D721Med (cell line): ENCODE data around the gene SSPN.

ENCODE experiments used
- DNase-seq: peaks from one replicate; pipeline ENCODE4 v3.0.0; 2011; ENCODE audit warnings: low spot score; ENCODE audit not compliant: insufficient read length
- FAIRE-seq: peaks from 2 replicates; lab custom pipeline; 2011; peaks lifted over from hg19 to GRCh38; lab: Jason Lieb, UNC
- TF ChIP-seq, protein P1 (sequence below): IDR thresholded peaks from 2 replicates; pipeline ENCODE4 v1.5.1; 2012; ENCODE audit warnings: mild to moderate bottlenecking, control low read depth; ENCODE audit not compliant: insufficient read depth; ENCODE audit errors: missing control alignments

Gene SSPN

DNA sequence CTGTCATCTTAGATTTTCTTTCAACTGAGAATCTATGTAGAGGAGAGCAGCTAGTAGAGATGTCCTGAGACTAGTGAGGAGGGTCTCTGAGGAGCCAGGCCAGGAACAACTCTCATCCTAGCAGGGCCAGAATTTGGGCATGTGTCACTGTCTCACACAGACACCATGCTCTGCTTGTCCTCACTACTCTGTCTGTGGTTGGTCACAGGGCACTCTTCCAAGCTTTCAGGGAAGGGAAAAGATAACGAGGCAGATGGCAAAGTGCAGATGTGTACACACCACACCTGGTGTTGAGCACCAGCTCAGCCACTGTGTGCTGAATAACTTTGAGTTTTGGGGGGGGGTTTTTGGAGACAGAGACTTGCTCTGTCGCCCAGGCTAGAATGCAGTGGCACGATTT lies 2.5 kb downstream of the SSPN start:
- TF ChIP-seq, protein P1, sequence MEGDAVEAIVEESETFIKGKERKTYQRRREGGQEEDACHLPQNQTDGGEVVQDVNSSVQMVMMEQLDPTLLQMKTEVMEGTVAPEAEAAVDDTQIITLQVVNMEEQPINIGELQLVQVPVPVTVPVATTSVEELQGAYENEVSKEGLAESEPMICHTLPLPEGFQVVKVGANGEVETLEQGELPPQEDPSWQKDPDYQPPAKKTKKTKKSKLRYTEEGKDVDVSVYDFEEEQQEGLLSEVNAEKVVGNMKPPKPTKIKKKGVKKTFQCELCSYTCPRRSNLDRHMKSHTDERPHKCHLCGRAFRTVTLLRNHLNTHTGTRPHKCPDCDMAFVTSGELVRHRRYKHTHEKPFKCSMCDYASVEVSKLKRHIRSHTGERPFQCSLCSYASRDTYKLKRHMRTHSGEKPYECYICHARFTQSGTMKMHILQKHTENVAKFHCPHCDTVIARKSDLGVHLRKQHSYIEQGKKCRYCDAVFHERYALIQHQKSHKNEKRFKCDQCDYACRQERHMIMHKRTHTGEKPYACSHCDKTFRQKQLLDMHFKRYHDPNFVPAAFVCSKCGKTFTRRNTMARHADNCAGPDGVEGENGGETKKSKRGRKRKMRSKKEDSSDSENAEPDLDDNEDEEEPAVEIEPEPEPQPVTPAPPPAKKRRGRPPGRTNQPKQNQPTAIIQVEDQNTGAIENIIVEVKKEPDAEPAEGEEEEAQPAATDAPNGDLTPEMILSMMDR, result no peak
- DNase-seq (no peak), FAIRE-seq (no peak)

DNA sequence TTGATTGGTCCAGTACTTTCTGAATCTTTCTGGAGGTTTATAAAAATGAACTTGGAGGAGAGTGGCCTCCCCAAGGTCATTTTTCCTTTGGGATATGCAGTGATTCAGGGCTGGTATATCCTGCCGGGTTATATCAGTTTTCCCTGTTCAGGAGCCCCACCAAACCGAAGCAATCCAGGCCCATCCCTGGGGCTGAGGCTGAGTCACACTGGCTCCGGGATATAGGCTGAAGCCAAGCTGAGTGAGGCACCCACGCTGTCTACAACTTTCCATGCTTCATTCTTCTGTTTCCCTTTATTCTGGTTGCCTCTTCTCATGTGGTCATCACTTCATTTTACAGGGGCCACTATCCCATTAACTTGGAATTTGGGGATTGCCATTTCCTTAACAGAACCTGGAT lies 3.4 kb downstream of the SSPN start:
- no peak for DNase-seq
- FAIRE-seq, result no peak

DNA sequence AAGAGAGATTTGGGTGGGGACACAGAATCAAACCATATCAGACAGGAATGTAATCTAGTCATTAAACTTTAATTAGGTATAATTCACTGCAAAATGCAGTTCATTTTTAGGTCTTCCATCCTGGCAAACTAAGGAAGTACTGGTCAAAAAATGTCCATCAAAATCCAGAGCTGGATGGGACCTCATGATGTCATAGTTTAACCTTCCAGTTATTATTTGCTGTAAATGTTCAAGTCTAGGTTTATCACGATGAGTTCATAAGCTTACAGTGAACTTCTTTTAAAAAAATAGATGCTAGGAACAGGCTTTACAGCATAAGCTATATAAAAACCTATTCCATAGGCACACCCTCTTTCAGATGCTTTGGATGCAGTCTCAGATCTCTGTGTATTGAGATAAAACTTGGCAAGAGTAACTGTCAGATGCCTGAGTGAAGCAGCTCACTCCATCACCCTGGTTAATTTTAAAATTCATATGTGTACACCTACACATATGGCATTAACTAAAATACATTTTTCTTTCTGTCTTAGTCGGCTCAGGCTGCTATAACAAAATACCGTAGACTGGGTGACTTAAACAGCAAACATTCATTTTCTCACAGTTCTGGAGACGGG lies 7.9 kb downstream of the SSPN start:
- TF ChIP-seq, protein P1, result no peak
- FAIRE-seq, result no peak
- DNase-seq, result no peak

More for the DNA sequence above, 3.4 kb downstream of the SSPN start:
- TF ChIP-seq, protein P1, result no peak

DNA sequence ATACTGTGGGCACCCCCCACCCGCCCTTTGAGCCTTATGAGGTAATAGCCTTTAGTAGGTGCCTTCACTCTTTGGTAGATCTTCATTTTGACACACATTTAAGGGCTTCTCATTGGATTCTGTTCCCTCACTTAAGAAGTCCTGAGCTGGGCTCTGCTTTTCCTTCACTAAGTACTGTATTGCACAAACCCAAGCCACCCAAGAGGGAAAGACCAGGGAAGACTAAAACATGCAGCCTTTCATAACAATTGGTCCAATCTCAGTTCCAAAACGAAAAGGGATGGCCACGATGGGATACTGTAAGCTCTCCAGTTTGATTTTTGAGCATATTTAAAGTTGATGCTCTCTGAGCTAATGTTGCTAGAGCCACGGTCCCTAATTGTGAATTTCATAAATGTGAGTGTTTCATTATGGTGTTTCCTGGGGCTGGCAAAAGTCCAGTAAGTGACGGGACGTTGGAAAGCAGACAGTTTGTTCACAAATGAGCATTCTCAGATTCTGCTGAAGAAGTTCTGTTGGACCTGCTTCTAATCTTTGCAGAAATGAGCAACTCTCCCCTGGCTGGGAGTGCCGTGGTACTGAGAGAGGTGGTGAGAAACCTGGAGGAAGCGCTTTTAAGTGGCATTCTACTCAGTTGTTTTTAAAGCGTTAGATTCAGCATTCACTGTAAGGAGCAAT lies 9.4 kb downstream of the SSPN start:
- TF ChIP-seq, protein P1, result no peak
- no peak for DNase-seq
- FAIRE-seq, result no peak

- TF ChIP-seq, protein P1, result no peak
- DNase-seq, result no peak
- FAIRE-seq, result no peak
These were observed 9.9 kb downstream of the SSPN start for GRCh38 chr12:26205298-26205697.

DNA sequence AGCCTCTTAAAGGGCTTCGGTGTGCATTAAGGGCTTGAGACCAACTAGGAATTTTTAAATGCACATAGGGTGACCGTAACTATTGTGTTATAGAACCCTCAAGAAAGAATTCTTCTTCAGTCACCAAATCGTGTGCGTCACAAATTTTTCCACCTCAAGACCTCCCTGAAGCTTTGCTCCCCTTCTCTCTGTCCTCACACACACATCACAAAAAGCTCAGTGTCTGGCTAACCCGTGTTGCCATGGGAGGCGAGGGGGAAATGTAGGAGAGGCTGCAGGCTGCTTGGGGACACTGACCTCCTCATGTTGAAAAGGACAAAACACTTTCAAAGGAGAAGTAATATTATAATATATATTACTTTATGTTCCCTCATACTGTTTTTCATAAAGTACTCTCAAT lies 10.6 kb downstream of the SSPN start:
- FAIRE-seq, result no peak
- no peak for DNase-seq
- TF ChIP-seq, protein P1, result no peak

- TF ChIP-seq, protein P1, result no peak
- no peak for DNase-seq
- FAIRE-seq, result no peak
These were observed 16.0 kb downstream of the SSPN start for GRCh38 chr12:26211331-26211730.
